Epithelial cell of esophagus (primary cell): ENCODE data around the gene SLC25A23.
"Not testable (repeated sequence)": the region's sequence is repeated elsewhere in the genome, so short reads cannot be mapped to it uniquely, and the experiment has no call there.

ENCODE experiments used
- DNase-seq: peaks from one replicate; pipeline ENCODE4 v3.0.0; 2010; ENCODE audit warnings: low read depth
- H3K4me3 ChIP-seq: 2 replicates; pipeline ENCODE4 v1.5.1; 2011; ENCODE audit warnings: mild to moderate bottlenecking, low read length, control low read depth
- TF ChIP-seq, protein P1 (sequence below): IDR thresholded peaks from 2 replicates; pipeline ENCODE4 v1.5.1; 2011; ENCODE audit warnings: low read depth, mild to moderate bottlenecking, low read length, control low read depth, inconsistent platforms; ENCODE audit not compliant: insufficient read depth; ENCODE audit errors: missing control alignments

SLC25A23 gene

DNA sequence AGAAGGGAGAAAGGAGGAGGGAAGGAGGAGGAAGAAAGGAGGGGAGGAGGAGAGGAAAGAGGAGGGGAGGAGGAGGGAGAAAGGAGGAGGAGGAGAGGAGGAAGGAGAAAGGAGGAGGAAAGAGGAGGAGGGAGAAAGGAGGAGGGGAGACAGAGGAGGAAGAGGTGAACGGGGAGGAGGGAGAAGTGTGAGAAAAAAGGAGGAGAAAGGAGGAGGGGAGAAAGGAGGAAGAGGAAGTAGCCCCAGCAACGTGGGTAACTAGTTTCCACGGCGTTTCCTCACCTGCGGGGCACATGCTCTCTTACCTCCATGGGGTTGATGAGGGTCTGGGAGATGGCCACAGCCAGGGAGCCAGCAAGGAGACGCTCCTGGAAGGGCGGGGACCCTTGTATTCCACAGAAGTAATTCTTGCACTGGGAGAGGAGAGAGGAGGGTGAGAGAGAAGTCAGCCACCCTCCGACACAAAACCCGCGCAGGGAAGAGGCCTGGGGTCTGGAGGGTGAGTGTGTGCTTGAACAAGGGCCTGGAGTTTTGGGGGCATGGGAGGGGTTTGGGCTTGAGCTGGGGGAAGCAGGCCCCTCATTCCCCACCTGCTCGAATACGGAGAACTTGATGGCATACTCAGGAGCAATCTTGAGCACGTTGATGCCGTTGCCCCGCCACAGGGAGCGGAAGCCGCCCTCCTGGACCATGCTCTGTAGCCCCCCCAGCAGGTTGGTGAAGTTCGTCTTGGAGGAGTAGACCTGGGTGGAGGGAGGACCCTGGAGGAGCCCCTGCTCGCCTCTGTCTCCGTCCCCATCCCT lies 30.0 kb downstream of the SLC25A23 start:
- H3K4me3 ChIP-seq, result no peak overlapping the region
- TF ChIP-seq, protein P1, sequence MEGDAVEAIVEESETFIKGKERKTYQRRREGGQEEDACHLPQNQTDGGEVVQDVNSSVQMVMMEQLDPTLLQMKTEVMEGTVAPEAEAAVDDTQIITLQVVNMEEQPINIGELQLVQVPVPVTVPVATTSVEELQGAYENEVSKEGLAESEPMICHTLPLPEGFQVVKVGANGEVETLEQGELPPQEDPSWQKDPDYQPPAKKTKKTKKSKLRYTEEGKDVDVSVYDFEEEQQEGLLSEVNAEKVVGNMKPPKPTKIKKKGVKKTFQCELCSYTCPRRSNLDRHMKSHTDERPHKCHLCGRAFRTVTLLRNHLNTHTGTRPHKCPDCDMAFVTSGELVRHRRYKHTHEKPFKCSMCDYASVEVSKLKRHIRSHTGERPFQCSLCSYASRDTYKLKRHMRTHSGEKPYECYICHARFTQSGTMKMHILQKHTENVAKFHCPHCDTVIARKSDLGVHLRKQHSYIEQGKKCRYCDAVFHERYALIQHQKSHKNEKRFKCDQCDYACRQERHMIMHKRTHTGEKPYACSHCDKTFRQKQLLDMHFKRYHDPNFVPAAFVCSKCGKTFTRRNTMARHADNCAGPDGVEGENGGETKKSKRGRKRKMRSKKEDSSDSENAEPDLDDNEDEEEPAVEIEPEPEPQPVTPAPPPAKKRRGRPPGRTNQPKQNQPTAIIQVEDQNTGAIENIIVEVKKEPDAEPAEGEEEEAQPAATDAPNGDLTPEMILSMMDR, result no peak
- no peak for DNase-seq

DNA sequence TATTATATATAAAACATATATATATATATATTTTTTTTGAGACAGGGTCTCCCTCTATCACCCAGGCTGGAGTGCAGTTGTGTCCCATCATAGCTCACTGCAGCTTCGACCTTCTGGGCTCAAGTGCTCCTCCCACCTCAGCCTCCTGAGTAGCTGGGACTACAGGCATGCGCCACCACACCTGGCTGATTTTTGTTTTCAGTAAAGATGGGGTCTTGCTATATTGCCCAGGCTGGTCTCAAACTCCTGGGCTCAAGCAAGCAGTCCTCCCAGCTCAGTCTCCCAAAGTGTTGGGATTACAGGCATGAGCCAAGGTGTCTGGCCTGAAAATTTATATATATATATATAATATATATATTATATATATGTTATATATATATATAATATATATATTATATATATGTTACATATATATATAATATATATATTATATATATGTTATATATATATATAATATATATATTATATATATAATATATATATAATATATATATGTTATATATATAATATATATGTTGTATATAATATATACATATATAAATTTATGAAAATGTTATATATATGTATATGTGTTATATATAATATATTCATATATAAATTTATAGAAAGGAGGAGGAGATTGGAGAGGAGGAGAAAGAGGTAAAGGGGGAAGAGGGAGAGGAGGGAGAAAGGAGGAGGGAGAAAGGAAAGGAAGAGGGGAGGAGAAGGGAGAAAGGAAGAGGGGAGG lies 30.7 kb downstream of the SLC25A23 start:
- not testable (repeated sequence) for H3K4me3 ChIP-seq, DNase-seq

DNA sequence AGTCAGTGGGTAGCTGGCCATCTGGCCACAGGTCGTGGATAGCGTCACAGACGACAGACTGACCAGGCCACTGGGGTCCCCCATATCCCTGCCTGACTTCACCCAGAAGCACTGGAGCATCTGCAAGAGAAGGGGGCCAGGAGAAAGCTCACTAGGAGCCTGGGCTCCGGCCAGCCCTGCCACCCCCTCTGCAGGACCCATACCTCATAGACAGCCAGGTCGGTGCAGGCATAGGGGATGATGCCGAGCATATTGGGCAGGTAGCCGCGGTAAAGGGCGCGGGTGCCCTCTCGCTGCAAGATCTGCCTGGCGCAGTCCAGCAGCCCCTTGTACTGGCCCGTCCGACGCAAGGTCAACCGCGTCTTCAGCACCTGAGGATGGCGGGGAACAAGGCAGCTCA lies 32.5 kb downstream of the SLC25A23 start:
- H3K4me3 ChIP-seq, result no peak overlapping the region
- TF ChIP-seq, protein P1, result no peak
- DNase-seq, result no peak

DNA sequence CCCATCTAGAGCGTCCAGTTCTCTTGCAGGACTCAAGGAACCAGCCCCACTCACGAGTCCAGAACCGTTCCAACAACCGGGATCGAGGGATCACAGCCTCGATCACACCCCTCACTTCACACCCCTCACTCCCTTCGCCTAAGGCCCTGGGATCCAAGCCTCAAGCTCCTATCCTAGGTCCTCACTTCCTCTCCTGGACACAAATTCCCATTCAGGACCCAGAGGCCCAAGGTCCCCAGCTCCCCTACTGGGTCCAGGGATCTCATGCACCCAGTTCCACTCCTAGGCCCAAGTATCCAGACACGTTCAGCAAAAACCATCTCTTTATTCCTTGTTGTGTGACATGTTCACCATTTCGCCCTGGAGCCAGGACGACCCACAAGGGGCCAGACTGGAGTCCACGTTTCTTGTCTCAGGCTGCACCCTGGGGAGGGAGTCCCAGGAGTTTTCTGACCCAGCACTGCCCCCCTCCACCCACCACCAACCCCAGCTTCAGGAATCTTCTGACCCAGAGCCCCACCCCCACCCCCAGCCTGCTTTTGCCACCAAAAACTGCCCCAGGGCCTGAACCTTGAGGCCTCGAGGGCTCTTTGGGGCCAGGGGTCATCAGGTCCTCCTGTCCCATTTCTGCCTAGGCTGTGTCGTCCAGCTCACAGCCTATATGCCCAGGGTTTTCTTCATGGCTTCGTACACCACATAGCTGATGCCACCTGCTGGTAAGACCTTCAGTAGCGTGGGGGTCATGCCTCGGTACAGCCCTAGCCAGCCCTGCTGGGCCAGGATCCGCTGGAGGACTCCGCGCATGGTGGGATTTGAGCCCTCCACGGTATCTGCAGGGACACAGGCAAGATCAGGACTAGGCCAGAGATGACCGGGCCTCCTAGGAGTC lies 33.6 kb downstream of the SLC25A23 start:
- DNase-seq, result no peak

DNA sequence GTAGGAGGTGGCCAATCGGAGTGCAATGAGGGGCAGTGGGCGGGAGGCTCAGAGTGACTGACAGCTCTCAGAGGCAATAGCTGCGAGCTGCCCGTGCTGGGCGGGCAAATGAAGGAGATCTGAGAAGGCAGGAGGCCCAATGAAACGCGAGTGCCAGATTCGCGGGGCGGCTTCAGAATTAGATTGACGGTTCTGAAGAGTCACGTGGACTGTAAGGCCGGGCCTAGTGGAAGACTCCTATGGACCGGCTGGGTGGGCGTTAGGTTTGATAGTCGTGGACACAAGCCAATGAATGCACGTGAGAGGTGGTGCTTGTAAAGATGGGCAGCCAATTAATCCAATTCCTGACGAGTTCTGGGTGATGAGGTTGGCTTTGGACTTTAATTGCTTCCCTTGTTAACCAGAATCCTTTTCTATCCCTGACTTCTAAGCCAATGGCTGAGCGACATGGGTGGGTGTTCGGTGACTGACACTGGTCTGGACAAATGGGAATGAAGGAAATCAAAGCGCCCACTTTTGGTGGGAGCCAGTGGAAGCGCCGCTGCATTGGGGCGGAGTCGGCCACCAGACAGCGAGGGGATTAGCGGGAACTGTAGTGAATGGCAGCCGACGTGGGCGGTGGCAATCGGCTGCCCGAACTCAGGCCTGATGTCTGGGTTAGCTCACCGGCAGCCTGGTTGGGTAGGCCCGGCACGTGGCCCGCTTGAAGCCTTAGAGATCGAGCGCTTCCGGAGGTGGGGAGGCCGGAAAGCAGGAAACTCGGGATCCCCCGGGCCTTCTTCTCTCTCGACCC lies 34.5 kb downstream of the SLC25A23 start:
- TF ChIP-seq, protein P1, result no peak

More for the DNA sequence above, 33.6 kb downstream of the SLC25A23 start:
- TF ChIP-seq, protein P1, result no peak
- peak overlapping the region; percentile 17 for H3K4me3 ChIP-seq

DNA sequence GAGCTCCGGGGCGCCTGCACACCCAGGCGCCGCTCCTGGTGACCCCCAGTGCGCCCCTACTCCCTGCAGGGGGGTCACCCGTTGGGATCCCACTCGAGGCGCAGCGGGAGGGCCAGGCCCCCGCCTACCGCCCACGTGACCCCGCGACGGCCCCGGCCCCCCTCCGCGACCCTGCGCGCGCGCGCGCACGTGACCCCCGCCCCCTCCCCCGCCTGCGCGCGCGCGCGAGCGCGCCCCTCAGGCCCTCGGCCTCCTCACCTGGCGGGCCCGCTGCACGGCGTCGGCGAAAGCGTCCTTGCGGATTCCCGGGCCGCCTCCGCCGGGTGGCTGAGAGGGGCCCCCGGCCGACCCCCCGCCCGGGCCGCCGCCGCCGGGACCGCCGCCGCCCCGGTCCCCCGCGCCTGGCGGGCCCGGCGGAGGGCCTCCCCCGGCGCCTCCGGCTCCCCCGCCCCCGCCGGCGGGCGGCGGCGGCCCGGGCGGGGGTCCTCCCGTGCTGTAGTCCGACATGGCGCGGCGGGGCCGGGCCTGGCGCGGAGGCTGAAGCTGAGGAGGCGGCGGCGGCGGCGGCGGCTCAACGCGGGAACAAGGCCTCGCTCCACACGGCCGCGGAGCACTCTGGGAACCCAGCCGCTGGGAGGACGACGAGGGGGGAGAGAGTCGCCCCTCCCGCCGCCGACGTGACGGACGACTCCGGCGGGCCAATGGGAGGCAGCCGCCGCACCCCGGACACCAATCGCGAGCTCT lies 35.2 kb downstream of the SLC25A23 start, which contains the start of gene KHSRP:
TSS of gene KHSRP (minus strand) at position 617 of the 744 bp plus-strand sequence. CDS start at position 507, 110 bp downstream.
- no peak for DNase-seq
- TF ChIP-seq, protein P1, result no peak
- peak within 1 kb of the TSS; percentile 97 for H3K4me3 ChIP-seq

More for the DNA sequence above, 34.5 kb downstream of the SLC25A23 start:
- DNase-seq, result peak; percentile 100
- H3K4me3 ChIP-seq, result peak overlapping the region; percentile 17
